ENCODE measurements around the gene SF3B2.

- TF ChIP-seq CTCF (conservative IDR thresholded peaks at IDR 0.05 in 1 of 2, IDR thresholded peaks at IDR 0.05 in 1 of 2; ENCODE audit: low read depth in 1 of 2, low read length in 2 of 2) (no peak), EZH2 (IDR thresholded peaks at IDR 0.05; ENCODE audit: low read length, missing control alignments) (no peak)
These were observed 1.5 kb upstream of the SF3B2 start for GRCh38 chr11:66050581-66051231.
